Cardiac fibroblast (primary cell): ENCODE results near the gene CPA4.

ENCODE experiments used
- DNase-seq, 2 donors: peaks; one replicate each; pipeline versions ENCODE4 v3.0.0 to v3.0.0-alpha.2; 2010; ENCODE audit warnings: low read depth in 2 of 2
- H3K4me3 ChIP-seq, 2 donors: replicated peaks in 1 of 2; 1 replicate in 1 of 2; 2 replicates in 1 of 2; pipeline ENCODE4 v1.5.1; 2011; ENCODE audit warnings: low read depth in 2 of 2, low read length in 2 of 2, mild to moderate bottlenecking in 2 of 2, moderate library complexity in 1 of 2
- CTCF ChIP-seq: IDR thresholded peaks from one replicate; pipeline ENCODE4 v1.5.1; 2011; ENCODE audit warnings: low read depth, mild to moderate bottlenecking, low read length, inconsistent platforms

The CPA4 gene

GRCh38 chr7:130365088-130365487 is 72.1 kb downstream of the CPA4 start:
- no peak for TF ChIP-seq CTCF
- no peak for DNase-seq
- no peak overlapping the region for H3K4me3 ChIP-seq

- no peak for TF ChIP-seq CTCF
- no peak overlapping the region for H3K4me3 ChIP-seq
- DNase-seq = peak; percentile 57 to 77
These were observed 72.8 kb downstream of the CPA4 start for GRCh38 chr7:130365511-130366441.

GRCh38 chr7:130366564-130366963 is 73.6 kb downstream of the CPA4 start:
- DNase-seq = peak in 1 of 2 donors; percentile 16
- TF ChIP-seq CTCF = no peak
- no peak overlapping the region for H3K4me3 ChIP-seq

DNA sequence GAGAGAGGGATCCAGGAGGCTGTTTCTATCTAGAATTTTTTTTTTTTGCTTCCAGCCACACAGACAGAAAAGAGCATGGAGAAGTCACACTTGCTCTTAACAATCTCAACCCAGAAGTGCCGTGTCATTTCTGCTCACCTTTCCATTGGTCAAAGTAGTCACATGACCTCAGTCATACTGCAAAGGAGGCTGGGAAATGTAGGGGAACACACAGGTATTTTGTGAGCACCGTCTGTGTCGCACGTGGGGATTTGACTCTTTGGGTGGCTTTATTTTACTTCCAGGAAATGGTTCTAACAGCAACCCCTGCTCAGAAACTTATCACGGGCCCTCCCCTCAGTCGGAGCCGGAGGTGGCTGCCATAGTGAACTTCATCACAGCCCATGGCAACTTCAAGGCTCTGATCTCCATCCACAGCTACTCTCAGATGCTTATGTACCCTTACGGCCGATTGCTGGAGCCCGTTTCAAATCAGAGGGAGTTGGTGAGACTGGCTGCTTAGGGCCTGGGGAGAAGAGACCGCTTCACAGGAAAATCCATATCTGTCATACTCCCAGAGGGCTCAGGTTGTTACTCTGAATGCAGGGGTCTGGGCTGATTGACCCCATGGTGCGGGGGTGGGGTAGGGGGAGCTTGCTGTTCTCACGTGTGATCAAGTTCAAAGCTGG is 74.3 kb downstream of the CPA4 start:
- DNase-seq = no peak
- no peak overlapping the region for H3K4me3 ChIP-seq
- no peak for TF ChIP-seq CTCF

- no peak overlapping the region for H3K4me3 ChIP-seq
- no peak for DNase-seq
- TF ChIP-seq CTCF = no peak
These were observed 75.1 kb downstream of the CPA4 start for GRCh38 chr7:130367836-130368746.

GRCh38 chr7:130369110-130369711 is 76.2 kb downstream of the CPA4 start:
- no peak for TF ChIP-seq CTCF
- peak; percentile 82 to 97 for DNase-seq
- no peak overlapping the region for H3K4me3 ChIP-seq
